Sigmoid colon (tissue), 4 donors: ENCODE data around the gene MYADM.

Experiments used
- EP300 ChIP-seq, 4 donors: sonication (generic); formaldehyde crosslinking; IDR thresholded peaks; one replicate each; pipeline ENCODE4 v1.6.1; 2017; ENCODE audit warnings: antibody characterized with exemption in 4 of 4
- POLR2A ChIP-seq, 2 donors: fragments of 450-650 bp; IDR thresholded peaks; one replicate each; pipeline ENCODE4 v1.6.1; 2016; ENCODE audit warnings: antibody characterized with exemption in 2 of 2, mild to moderate bottlenecking in 2 of 2, moderate library complexity in 2 of 2
- POLR2AphosphoS5 ChIP-seq, 4 donors: sonication (generic); formaldehyde crosslinking; IDR thresholded peaks; one replicate each; pipeline ENCODE4 v1.6.1; 2017; ENCODE audit warnings: antibody characterized with exemption in 4 of 4
- TF ChIP-seq, protein P1 (sequence below), 4 experiments: fragments of 450-650 bp in 3 of 4; fragments of 200-600 bp in 1 of 4; IDR thresholded peaks; one replicate each; pipeline ENCODE4 v1.5.1; 2016 to 2019; ENCODE audit warnings: antibody characterized with exemption in 4 of 4, mild to moderate bottlenecking in 3 of 4, moderate library complexity in 2 of 4

DNA sequence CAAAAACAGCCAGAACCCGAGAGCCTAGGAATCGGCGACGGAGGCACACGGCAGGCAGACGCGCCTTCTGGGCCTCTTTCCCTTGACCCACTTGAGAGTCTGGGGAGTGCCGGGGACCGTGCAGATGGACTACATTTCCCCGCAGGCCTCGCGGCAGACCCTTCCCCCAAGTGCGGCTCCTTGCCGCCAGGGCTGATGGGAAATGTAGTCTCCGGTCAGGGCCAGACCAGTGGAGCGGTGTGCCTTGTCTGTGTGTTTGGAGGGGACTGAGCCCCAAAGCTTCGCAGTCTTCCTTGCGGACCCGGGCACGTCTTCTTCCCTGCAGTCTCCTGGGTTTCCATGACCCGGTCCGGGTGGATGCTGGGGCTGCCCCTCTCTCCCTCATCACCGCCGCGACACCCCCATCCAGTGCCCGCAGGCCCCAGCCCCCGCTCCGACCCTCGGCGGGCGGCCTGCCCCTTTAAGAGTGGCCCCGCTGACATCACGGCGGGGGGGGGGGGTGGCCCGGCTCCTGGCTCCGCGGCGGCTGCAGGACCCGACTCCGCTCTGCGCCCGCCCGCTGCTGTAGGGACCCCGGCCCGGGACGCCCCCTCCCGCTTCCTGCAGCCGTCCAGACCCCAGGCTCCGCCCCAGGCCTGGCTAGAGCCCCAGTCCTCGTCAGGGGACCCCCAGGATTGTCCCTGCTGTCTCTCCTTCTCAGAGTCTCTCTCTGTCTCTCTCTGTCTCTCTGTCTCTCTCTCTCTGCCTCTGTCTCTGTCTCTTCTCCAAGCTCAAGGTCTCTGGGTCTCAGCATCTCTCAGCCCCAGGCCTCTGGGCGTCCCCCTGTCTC, 40.6 kb downstream of the MYADM start:
- TF ChIP-seq, protein P1, sequence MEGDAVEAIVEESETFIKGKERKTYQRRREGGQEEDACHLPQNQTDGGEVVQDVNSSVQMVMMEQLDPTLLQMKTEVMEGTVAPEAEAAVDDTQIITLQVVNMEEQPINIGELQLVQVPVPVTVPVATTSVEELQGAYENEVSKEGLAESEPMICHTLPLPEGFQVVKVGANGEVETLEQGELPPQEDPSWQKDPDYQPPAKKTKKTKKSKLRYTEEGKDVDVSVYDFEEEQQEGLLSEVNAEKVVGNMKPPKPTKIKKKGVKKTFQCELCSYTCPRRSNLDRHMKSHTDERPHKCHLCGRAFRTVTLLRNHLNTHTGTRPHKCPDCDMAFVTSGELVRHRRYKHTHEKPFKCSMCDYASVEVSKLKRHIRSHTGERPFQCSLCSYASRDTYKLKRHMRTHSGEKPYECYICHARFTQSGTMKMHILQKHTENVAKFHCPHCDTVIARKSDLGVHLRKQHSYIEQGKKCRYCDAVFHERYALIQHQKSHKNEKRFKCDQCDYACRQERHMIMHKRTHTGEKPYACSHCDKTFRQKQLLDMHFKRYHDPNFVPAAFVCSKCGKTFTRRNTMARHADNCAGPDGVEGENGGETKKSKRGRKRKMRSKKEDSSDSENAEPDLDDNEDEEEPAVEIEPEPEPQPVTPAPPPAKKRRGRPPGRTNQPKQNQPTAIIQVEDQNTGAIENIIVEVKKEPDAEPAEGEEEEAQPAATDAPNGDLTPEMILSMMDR (IDR thresholded peaks at IDR 0.05) = no peak
- TF ChIP-seq EP300 (IDR thresholded peaks at IDR 0.05) (no peak), POLR2A (IDR thresholded peaks at IDR 0.05) (no peak), POLR2AphosphoS5 (IDR thresholded peaks at IDR 0.05) (no peak)
